PC-9 (cell line): Measurements from ENCODE around the gene C18orf63. TPM values are rescaled to one million over a fixed set of nuclear protein-coding genes. Genes with fewer than 3 reads are reported as not detected.
"Not testable (repeated sequence)": the region's sequence is repeated elsewhere in the genome, so short reads cannot be mapped to it uniquely, and the experiment has no call there.

ENCODE experiments used
- BruUV-seq: library from RNA; stranded (reverse); fragments of 400-500 nt; replicated peaks from 2 replicates; lab custom pipeline; 2021; lab: Mats Ljungman, UMichigan
- CTCF ChIA-PET: fragments of 300-600 bp; sonication (Branson Sonifier 250); formaldehyde crosslinking; loops from one replicate; lab custom pipeline; 2022; ENCODE audit warnings: antibody characterized with exemption; lab: Charles Lee
- POLR2A ChIA-PET: fragments of 300-600 bp; sonication (Branson Sonifier 250); formaldehyde crosslinking; loops from one replicate; lab custom pipeline; 2022; ENCODE audit warnings: antibody characterized with exemption; ENCODE audit not compliant: unreplicated experiment; lab: Charles Lee
- DNase-seq, 2 experiments: peaks; one replicate each; pipeline versions ENCODE4 v3.0.0 to v3.0.0-alpha.2; 2015 to 2022; ENCODE audit warnings: mixed read lengths in 1 of 2
- H2AFZ ChIP-seq: fragments of 200-600 bp; sonication (generic); 2 replicates; pipeline ENCODE4 v1.8.1; 2017; ENCODE audit warnings: antibody characterized with exemption
- H3F3A ChIP-seq: fragments of 200-600 bp; sonication (generic); 2 replicates; pipeline ENCODE4 v1.8.1; 2017; ENCODE audit warnings: antibody characterized with exemption, mild to moderate bottlenecking, low read depth; ENCODE audit not compliant: insufficient read depth
- H3K27ac ChIP-seq: fragments of 200-600 bp; sonication (generic); 2 replicates; pipeline ENCODE4 v1.6.1; 2016; ENCODE audit warnings: mixed run types
- H3K27me3 ChIP-seq: fragments of 200-600 bp; sonication (generic); 2 replicates; pipeline ENCODE4 v1.6.1; 2016; ENCODE audit warnings: low read depth, mixed run types; ENCODE audit not compliant: insufficient read depth
- H3K36me3 ChIP-seq: fragments of 200-600 bp; sonication (generic); 2 replicates; pipeline ENCODE4 v1.6.1; 2016; ENCODE audit warnings: low read depth, mixed run types
- H3K4me1 ChIP-seq: fragments of 200-600 bp; sonication (generic); replicated peaks from 2 replicates; pipeline ENCODE4 v1.6.1; 2016; ENCODE audit warnings: mixed run types; ENCODE audit not compliant: insufficient read depth
- H3K4me2 ChIP-seq: fragments of 200-600 bp; sonication (generic); 2 replicates; pipeline ENCODE4 v1.6.1; 2017; ENCODE audit warnings: mixed run types
- H3K4me3 ChIP-seq: fragments of 200-600 bp; sonication (generic); 2 replicates; pipeline ENCODE4 v1.6.1; 2016; ENCODE audit warnings: mixed run types
- H3K79me2 ChIP-seq: fragments of 200-600 bp; sonication (generic); 2 replicates; pipeline ENCODE4 v1.6.1; 2017; ENCODE audit warnings: low read depth, mixed run types
- H3K9me2 ChIP-seq: fragments of 200-600 bp; sonication (generic); 2 replicates; pipeline ENCODE4 v1.8.1; 2017; ENCODE audit warnings: mild to moderate bottlenecking; ENCODE audit not compliant: insufficient read depth
- H3K9me3 ChIP-seq: fragments of 200-600 bp; sonication (generic); 2 replicates; pipeline ENCODE4 v1.8.1; 2016; ENCODE audit warnings: low read depth; ENCODE audit not compliant: insufficient read depth
- H4K20me1 ChIP-seq: fragments of 200-600 bp; sonication (generic); 2 replicates; pipeline ENCODE4 v1.8.1; 2017; ENCODE audit not compliant: insufficient read depth
- EZH2 ChIP-seq: fragments of 200-600 bp; sonication (generic); IDR thresholded peaks from 2 replicates; pipeline ENCODE4 v1.8.0; 2017; ENCODE audit warnings: antibody characterized with exemption, low read depth
- intact Hi-C: fragments of 100-400 bp; cut with micrococcal nuclease; formaldehyde crosslinking; loops from one replicate; pipeline ENCODE4 v1.10.0; 2022; ENCODE audit not compliant: unreplicated experiment
- total RNA-seq: library from RNA; stranded (reverse); gene quantifications from 2 replicates; pipeline ENCODE4 v1.2.3, GENCODE V29; 2021
- TF ChIP-seq, protein P1 (sequence below): fragments of 200-600 bp; sonication (generic); conservative IDR thresholded peaks from 2 replicates; pipeline ENCODE4 v1.6.1; 2017; ENCODE audit warnings: mixed run types, antibody characterized with exemption, mild to moderate bottlenecking, moderate library complexity

C18orf63 gene
- total RNA-seq, 1 experiment from 2014 or later, result not detected

DNA sequence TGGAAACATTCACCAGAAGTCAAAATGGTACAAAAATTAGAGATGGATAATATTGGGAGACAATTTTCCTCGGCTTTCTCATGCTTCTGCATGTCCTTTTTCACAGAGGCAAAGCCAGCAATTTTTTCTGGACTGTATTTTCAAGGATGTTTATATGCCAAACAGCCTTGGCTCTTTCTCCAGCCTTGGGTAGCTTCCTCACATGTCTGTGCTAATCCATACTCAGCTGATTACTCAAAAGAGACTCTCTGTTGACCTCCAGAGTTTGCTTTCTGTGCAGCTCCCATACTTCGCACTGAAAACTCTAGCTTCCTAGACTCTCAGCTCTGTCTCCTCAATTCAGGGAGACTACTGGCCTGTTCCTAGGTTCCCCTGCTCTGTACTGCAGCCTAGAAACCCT lies 10.6 kb downstream of the C18orf63 start:
- CTCF ChIA-PET, result no interaction called here
- BruUV-seq, result no TSS peak

DNA sequence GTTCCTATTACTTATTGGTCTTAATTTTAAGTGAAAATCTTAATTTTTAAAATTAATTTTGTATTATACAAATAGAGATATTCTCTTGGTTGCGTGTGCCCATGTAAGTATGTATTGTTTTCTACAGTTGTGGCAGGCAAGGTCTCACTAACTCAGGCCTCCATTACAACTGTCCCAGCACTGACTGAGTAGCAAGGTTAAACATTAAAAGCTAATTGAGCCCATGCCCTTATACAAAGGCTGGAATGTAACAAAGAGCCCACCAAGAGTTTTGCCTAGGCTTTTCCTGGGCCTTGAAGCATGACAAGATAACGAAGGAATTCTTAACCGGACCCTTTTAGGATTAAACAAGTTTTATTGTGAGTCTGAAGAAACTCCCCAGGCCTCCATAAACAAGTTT lies 11.2 kb downstream of the C18orf63 start:
- H3K4me3 ChIP-seq, H3K27me3 ChIP-seq, H3K4me2 ChIP-seq, H3K9me3 ChIP-seq, H3K36me3 ChIP-seq, DNase-seq, H4K20me1 ChIP-seq, H3K27ac ChIP-seq, H3K79me2 ChIP-seq, H3K9me2 ChIP-seq, H3K4me1 ChIP-seq, BruUV-seq, H2AFZ ChIP-seq, H3F3A ChIP-seq, intact Hi-C loops, CTCF ChIA-PET: not testable (repeated sequence)
- POLR2A ChIA-PET, result interaction anchor here (0.6 kb wide), 1 partner anchor 918 kb away, joined by 6 read pairs; no protein-coding TSS in a partner anchor

More for the DNA sequence above, 10.6 kb downstream of the C18orf63 start:
- Histone ChIP-seq H3K4me1 (no peaks in the 10 kb centered on the region), H3K27me3 (no peaks in the 10 kb centered on the region), H3K79me2 (no peaks in the 10 kb centered on the region), H3K4me3 (no peak overlapping the region), H3K9me3 (no peaks in the 10 kb centered on the region), H3F3A (no peaks in the 10 kb centered on the region), H3K36me3 (no peaks in the 10 kb centered on the region), H3K4me2 (no peak overlapping the region), H4K20me1 (no peaks in the 10 kb centered on the region), H3K27ac (no peak overlapping the region), H3K9me2 (no peaks in the 10 kb centered on the region), H2AFZ (no peak overlapping the region)
- no peak for DNase-seq
- POLR2A ChIA-PET, result no interaction called here
- TF ChIP-seq, protein P1, sequence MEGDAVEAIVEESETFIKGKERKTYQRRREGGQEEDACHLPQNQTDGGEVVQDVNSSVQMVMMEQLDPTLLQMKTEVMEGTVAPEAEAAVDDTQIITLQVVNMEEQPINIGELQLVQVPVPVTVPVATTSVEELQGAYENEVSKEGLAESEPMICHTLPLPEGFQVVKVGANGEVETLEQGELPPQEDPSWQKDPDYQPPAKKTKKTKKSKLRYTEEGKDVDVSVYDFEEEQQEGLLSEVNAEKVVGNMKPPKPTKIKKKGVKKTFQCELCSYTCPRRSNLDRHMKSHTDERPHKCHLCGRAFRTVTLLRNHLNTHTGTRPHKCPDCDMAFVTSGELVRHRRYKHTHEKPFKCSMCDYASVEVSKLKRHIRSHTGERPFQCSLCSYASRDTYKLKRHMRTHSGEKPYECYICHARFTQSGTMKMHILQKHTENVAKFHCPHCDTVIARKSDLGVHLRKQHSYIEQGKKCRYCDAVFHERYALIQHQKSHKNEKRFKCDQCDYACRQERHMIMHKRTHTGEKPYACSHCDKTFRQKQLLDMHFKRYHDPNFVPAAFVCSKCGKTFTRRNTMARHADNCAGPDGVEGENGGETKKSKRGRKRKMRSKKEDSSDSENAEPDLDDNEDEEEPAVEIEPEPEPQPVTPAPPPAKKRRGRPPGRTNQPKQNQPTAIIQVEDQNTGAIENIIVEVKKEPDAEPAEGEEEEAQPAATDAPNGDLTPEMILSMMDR, result no peak
- TF ChIP-seq EZH2, result no peak
- intact Hi-C loops, result no loop called here

DNA sequence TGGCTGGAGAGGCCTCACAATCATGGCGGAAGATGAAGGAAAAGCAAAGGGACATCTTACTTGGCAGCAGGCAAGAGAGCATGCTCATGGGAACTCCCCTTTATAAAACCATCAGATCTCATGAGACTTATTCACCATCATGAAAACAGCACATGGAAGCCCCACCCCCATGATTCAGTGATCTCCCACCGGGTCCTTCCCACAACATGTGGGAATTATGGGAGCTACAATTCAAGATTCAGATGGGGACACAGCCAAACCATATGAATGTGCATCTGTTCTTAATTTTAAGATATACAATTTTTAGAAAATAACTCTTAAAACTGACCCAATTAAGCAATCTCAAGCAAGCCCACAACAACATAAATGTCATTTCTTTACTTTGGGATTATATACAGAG lies 12.6 kb downstream of the C18orf63 start:
- intact Hi-C loops, result no loop called here
- Histone ChIP-seq H3K9me2 (no peaks in the 10 kb centered on the region), H2AFZ (no peak overlapping the region), H3K9me3 (no peaks in the 10 kb centered on the region), H3K27me3 (no peaks in the 10 kb centered on the region), H3K27ac (no peak overlapping the region), H3K4me1 (no peaks in the 10 kb centered on the region), H3K4me3 (no peak overlapping the region), H3F3A (no peaks in the 10 kb centered on the region), H3K4me2 (no peak overlapping the region), H3K79me2 (no peaks in the 10 kb centered on the region), H4K20me1 (no peaks in the 10 kb centered on the region), H3K36me3 (no peaks in the 10 kb centered on the region)
- TF ChIP-seq, protein P1, result no peak
- TF ChIP-seq EZH2, result no peak
- DNase-seq, result no peak
- BruUV-seq, result no TSS peak
- ChIA-PET CTCF (no interaction called here), POLR2A (no interaction called here)

DNA sequence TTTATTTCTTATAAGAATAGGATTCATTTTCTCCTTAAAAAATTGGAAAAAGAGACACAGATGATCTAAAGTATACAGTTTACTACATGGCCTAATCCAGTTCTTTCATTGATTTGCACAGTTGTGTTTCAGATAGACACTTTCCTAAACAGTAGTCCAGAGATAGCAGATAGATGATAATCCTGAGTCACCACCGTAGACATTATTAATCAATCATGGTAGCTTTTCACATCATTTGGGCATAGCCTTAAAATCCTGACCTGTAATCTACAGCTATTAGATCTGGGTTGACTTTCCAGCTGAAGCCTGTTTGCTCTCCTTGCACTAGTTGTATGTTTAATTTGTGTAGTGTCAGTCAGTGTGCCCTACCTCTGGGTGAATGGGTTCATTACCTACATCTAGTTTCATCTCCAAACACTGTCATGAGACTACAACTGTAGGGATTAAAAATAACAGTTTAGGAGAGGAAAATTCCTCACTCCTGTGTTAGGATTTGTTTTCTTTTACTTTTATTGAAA lies 14.1 kb downstream of the C18orf63 start:
- H4K20me1 ChIP-seq, result no peaks in the 10 kb centered on the region
- no peaks in the 10 kb centered on the region for H3F3A ChIP-seq
- no peaks in the 10 kb centered on the region for H3K27me3 ChIP-seq
- CTCF ChIA-PET, result no interaction called here
- no peaks in the 10 kb centered on the region for H3K9me3 ChIP-seq
- H3K27ac ChIP-seq, result no peak overlapping the region
- TF ChIP-seq, protein P1, result no peak
- TF ChIP-seq EZH2, result no peak
- H3K4me3 ChIP-seq, result no peak overlapping the region
- intact Hi-C loops, result no loop called here
- POLR2A ChIA-PET, result interaction anchor here (0.5 kb wide), 1 partner anchor 13 kb away, joined by 3 read pairs; no protein-coding TSS in a partner anchor
- no peaks in the 10 kb centered on the region for H3K4me1 ChIP-seq
- H3K9me2 ChIP-seq, result no peaks in the 10 kb centered on the region
- no TSS peak for BruUV-seq
- H3K4me2 ChIP-seq, result no peak overlapping the region
- no peaks in the 10 kb centered on the region for H3K79me2 ChIP-seq
- DNase-seq, result no peak
- no peak overlapping the region for H2AFZ ChIP-seq
- H3K36me3 ChIP-seq, result no peaks in the 10 kb centered on the region
